ENCODE results near the gene NR1D1.
"Not testable (repeated sequence)": the region's sequence is repeated elsewhere in the genome, so short reads cannot be mapped to it uniquely, and the experiment has no call there.

NR1D1 gene

GRCh38 chr17:40100419-40100668 is at the start of gene NR1D1:
Gene NR1D1, minus strand, starts transcription at chr17:40100589. Its CDS starts 495 bp downstream, at chr17:40100094.
- no peak for DNase-seq (ENCODE audit: low read depth)

DNA sequence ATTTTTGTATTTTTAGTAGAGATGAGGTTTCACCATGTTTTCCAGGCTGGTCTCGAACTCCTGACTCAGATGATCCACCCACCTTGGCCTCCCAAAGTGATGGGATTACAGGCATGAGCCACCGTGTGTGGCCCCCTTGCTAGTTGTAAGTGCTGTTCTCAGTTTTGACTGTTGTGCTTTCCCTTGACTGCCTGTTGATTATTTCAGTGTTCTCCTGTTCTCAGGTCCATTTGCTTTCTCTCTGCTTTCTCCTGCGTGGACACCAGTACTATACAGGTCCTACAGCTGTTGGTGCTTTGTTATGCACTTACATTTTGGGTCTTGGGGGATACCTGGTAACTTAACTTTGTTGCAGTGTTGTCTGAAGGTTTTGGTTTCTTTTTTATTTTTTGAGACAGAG is 48.1 kb upstream of the NR1D1 start:
- DNase-seq (ENCODE audit: low read depth), result no peak

- DNase-seq (ENCODE audit: low read depth), result no peak
Measured at GRCh38 chr17:40145476-40145875, 45.1 kb upstream of the NR1D1 start.

DNA sequence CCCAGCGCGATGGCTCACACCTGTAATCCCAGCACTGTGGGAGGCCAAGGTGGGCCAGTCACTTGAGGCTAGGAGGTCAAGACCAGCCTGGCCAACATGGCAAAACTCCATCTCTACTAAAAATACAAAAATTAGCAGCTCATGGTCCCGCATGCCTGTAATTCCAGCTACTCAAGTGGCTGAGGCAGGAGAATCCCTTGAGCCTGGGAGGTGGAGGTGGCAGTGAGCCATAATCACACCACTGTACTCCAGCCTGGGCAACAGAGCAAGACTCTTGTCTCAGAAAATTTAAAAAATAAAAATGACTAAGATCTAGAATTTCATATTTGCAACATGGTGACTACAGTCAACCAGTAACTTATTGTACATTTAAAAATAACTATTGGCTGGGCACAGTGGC is 42.8 kb upstream of the NR1D1 start:
- DNase-seq (ENCODE audit: low read depth), result not testable (repeated sequence)

DNA sequence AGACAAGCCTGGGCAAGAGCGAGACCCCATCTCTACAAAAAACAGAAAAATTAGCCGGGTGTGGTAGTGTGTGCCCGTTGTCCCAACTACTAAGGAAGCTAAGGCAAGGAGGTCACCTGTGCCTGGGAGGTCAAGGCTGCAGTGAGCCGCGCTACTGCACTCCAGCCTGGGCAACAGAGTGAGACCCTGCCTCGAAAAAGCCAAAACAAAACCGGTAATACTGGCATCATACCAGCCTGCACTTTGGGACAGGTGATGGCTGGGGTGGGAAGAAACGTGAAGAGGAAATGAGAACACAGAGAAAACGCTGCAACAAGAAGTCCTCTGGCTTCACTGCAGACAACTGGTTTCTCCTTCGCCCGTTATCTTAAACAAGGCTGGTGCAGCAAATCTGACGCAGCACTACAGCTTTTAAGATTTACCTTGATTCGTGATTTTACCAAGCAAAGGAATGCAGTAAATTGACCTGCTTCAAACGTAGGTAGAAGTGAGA is 39.2 kb upstream of the NR1D1 start:
- no peak for DNase-seq (ENCODE audit: low read depth)

- no peak for DNase-seq (ENCODE audit: low read depth)
Measured at GRCh38 chr17:40135817-40136216, 35.4 kb upstream of the NR1D1 start.

DNA sequence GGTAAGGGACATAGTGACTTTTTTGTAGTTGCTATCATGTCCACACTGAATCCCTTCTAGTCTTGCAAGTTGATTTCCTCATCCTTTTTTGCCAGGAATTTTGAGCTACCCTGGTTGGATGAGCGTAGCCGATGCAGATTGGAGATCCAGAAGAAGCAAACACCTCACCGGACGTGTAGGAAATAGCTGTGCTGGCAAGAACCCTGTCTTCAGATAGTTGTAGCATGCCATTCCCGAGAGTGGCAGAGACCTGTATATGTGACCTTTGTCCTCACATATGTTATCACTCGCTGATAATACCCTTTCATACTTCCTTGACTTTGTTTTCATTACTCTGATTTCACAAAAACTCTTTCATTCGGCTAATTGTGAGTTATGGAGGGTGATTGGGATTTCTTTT is 33.8 kb upstream of the NR1D1 start:
- DNase-seq (ENCODE audit: low read depth), result no peak

- no peak for DNase-seq (ENCODE audit: low read depth)
Measured at GRCh38 chr17:40130352-40131042, 30.1 kb upstream of the NR1D1 start.

DNA sequence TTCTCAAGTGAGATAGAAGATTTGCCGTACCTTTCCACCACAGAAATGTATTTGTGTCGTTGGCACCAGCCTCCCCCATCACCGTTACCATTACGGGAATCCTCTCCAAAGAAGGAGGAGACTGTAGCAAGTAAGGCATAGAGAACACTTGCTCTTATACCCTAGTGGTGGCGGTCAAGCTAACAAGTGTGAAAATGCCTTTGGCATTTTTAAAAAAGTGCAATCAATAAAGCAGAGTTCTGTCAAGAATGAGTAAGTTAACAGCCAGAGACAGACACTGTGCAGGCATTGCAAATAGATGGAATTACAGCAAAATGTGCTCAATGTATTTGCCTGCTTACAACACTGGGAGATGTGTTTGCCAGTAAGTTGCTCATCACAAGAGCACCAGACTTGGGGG is 29.1 kb upstream of the NR1D1 start:
- DNase-seq (ENCODE audit: low read depth), result no peak

- DNase-seq (ENCODE audit: low read depth), result no peak
Measured at GRCh38 chr17:40124279-40125141, 24.1 kb upstream of the NR1D1 start.

- DNase-seq (ENCODE audit: low read depth), result no peak
Measured at GRCh38 chr17:40123811-40124114, 23.4 kb upstream of the NR1D1 start.

DNA sequence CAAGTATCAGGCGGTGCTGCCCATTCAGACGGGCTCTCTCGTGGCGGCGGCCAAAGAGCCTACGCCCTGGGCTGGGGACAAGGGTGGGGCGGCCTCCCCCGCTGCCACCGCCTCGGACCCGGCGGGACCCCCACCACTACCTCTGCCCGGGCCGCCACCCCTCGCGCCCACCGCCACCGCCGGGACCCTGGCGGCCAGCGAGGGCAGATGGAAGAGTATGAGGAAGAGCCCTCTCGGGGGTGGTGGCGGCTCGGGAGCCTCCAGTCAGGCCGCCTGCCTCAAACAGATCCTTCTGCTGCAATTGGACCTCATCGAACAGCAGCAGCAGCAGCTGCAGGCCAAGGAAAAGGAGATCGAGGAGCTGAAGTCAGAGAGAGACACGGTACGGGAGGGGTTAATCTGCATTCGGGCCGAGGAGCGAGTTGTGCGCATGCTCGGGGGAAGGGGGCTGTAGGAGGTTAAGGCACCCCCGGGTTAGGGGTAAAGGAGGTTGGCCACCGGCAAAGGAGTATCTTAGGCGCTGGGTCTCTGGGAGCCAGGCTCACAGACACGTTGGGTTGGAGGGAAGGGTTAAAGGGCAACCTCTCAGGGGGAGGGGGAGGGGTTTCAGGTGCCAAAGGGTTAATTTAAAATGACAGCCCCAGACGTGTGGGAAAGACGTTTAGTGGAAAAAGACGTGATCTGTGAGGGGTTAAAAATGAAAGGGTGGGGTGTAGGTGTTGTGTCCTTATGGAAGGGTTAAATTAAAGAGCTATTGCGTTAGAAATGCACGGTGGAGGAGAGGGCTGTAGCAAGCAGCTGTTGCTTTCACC is 22.8 kb upstream of the NR1D1 start:
- DNase-seq (ENCODE audit: low read depth), result no peak

GRCh38 chr17:40122136-40122998 is 22.0 kb upstream of the NR1D1 start:
- no peak for DNase-seq (ENCODE audit: low read depth)

- DNase-seq (ENCODE audit: low read depth), result peak; percentile 81
Measured at GRCh38 chr17:40121181-40122135, 21.1 kb upstream of the NR1D1 start, which contains the start of gene MSL1. Gene MSL1, plus strand, starts transcription at chr17:40121971. Its CDS starts 642 bp downstream, at chr17:40122613.

- DNase-seq (ENCODE audit: low read depth), result no peak
Measured at GRCh38 chr17:40115101-40115436, 14.7 kb upstream of the NR1D1 start.

GRCh38 chr17:40113907-40114245 is 13.5 kb upstream of the NR1D1 start:
- DNase-seq (ENCODE audit: low read depth), result no peak

- DNase-seq (ENCODE audit: low read depth), result peak; percentile 91
Measured at GRCh38 chr17:40113110-40113906, 12.9 kb upstream of the NR1D1 start.

- DNase-seq (ENCODE audit: low read depth), result no peak
Measured at GRCh38 chr17:40112718-40113109, 12.3 kb upstream of the NR1D1 start.

DNA sequence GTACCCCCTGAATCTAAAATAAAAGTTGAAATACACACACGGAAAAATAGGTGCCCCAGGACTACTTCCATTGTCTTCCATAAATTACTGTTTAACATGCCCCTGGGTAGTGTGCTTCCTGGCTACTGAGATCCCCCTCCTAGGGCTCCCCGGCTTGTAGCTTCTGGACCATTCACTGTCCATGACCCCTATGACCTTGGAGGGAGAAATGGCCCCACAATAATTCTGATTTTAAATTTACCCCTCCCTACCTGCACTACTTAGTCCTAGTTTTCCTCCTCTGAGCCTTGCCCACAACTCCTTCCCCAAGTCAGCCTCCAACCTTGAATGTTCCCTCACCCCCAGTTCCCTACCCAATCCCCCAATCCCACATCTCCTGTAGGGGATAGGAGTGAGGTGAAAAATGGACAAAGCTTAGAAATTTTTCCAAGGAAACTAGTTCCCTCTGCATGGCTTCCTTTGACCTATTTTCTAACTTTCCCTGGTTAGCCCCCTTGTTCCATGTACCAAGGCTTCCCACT is 11.9 kb upstream of the NR1D1 start:
- no peak for DNase-seq (ENCODE audit: low read depth)
